ENCODE data around the gene FCN1. TPM values are rescaled to one million over a fixed set of nuclear protein-coding genes. Genes with fewer than 3 reads are reported as not detected.

The FCN1 gene
- total RNA-seq, 1 donor from 2014 or later, result not detected

DNA sequence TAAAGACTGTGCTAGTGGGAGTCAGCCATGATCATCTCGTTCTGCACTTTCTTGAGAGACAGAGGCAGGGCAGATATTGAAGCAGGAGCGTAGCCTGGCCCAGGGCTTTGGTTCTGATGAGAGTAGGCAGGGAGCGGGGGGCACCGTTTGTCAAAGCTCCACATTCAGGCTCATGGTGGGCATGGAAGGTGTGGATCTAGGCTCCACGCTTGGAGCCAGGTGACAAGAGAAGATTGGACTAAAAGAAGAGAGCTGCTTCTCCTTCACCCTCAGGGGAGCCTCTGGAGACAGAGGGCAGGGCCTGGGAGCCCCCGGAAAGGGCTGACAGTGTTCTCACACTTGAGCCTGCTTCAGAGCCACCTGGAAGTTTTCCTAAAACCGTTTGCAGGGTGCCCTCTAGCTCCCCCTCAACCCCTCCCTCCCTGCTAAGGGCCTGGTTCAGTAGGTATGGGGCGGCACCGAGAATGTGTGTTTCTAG, 61.8 kb downstream of the FCN1 start:
- no peaks in the 10 kb centered on the region for H3K27me3 ChIP-seq
- H3K9me3 ChIP-seq, result no peaks in the 10 kb centered on the region
- TF ChIP-seq, protein P1, sequence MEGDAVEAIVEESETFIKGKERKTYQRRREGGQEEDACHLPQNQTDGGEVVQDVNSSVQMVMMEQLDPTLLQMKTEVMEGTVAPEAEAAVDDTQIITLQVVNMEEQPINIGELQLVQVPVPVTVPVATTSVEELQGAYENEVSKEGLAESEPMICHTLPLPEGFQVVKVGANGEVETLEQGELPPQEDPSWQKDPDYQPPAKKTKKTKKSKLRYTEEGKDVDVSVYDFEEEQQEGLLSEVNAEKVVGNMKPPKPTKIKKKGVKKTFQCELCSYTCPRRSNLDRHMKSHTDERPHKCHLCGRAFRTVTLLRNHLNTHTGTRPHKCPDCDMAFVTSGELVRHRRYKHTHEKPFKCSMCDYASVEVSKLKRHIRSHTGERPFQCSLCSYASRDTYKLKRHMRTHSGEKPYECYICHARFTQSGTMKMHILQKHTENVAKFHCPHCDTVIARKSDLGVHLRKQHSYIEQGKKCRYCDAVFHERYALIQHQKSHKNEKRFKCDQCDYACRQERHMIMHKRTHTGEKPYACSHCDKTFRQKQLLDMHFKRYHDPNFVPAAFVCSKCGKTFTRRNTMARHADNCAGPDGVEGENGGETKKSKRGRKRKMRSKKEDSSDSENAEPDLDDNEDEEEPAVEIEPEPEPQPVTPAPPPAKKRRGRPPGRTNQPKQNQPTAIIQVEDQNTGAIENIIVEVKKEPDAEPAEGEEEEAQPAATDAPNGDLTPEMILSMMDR (IDR thresholded peaks at IDR 0.05), result no peak
- no peak overlapping the region for H3K27ac ChIP-seq
- DNase-seq (ENCODE audit: low spot score in 2 of 2), result peak in 1 of 2 donors; percentile 55
- intact Hi-C loops (cut with DNase I), result no loop called here
- H3K4me1 ChIP-seq, result no peaks in the 10 kb centered on the region
- no peak overlapping the region for H3K4me3 ChIP-seq
- no peaks in the 10 kb centered on the region for H3K36me3 ChIP-seq

Other genes starting within 250 kb of the FCN1 start
- not detected for gene FCN2, start 37.1 kb downstream of the FCN1 start, total RNA-seq
- 102 TPM for gene OLFM1, start 169.8 kb upstream of the FCN1 start, total RNA-seq

Measured in ascending aorta (tissue), 2 donors.